Measurements from ENCODE around the gene PRKCB. TPM values are rescaled to one million over a fixed set of nuclear protein-coding genes. Genes with fewer than 3 reads are reported as not detected.

PRKCB gene
- total RNA-seq, 4 donors from 2014 or later, result 10.7 to 23.9 (median 18.2) TPM

- Histone ChIP-seq H3K4me3 (no peak overlapping the region), H3K36me3 (no peaks in the 10 kb centered on the region), H3K9me3 (no peaks in the 10 kb centered on the region), H3K27me3 (no peaks in the 10 kb centered on the region), H3K27ac (no peak overlapping the region), H3K4me1 (peaks cover 0 to 8% (median 0%) of the 10 kb centered on the region in 3 donors)
- no peak for ATAC-seq
- WGBS, 2 donors (ENCODE audit: low coverage in 1 of 2), result 7 to 11% methylated on average over 3 of the region's 3 CpGs
- no peak for TF ChIP-seq CTCF (IDR thresholded peaks at IDR 0.05)
- TF ChIP-seq POLR2A (IDR thresholded peaks at IDR 0.05), result no peak
- TF ChIP-seq EP300 (IDR thresholded peaks at IDR 0.05), result no peak
- TF ChIP-seq POLR2AphosphoS5 (IDR thresholded peaks at IDR 0.05), result no peak
Observed at GRCh38 chr16:24163935-24164334, 328.2 kb downstream of the PRKCB start.

- TF ChIP-seq EP300 (IDR thresholded peaks at IDR 0.05) (no peak), CTCF (IDR thresholded peaks at IDR 0.05) (no peak), POLR2AphosphoS5 (IDR thresholded peaks at IDR 0.05) (no peak), POLR2A (IDR thresholded peaks at IDR 0.05) (no peak)
- 43 to 69% methylated on average over 5 to 8 of the region's 8 CpGs for WGBS, 2 donors (ENCODE audit: low coverage in 1 of 2)
- Histone ChIP-seq H3K9me3 (no peaks in the 10 kb centered on the region), H3K27ac (no peak overlapping the region), H3K4me3 (no peak overlapping the region), H3K4me1 (peaks cover 0 to 8% (median 0%) of the 10 kb centered on the region in 3 donors), H3K27me3 (no peaks in the 10 kb centered on the region), H3K36me3 (no peaks in the 10 kb centered on the region)
- no peak for ATAC-seq
Observed at GRCh38 chr16:24164416-24164815, 328.6 kb downstream of the PRKCB start.

- no peaks in the 10 kb centered on the region for H3K27me3 ChIP-seq
- peaks cover 0 to 8% (median 0%) of the 10 kb centered on the region in 3 donors for H3K4me1 ChIP-seq
- TF ChIP-seq EP300 (IDR thresholded peaks at IDR 0.05) (no peak), POLR2A (IDR thresholded peaks at IDR 0.05) (no peak), POLR2AphosphoS5 (IDR thresholded peaks at IDR 0.05) (no peak), CTCF (IDR thresholded peaks at IDR 0.05) (no peak)
- WGBS, 2 donors (ENCODE audit: low coverage in 1 of 2), result 90 to 100% methylated on average over 3 of the region's 3 CpGs
- H3K27ac ChIP-seq, result no peak overlapping the region
- no peaks in the 10 kb centered on the region for H3K9me3 ChIP-seq
- no peak overlapping the region for H3K4me3 ChIP-seq
- ATAC-seq, result no peak
- no peaks in the 10 kb centered on the region for H3K36me3 ChIP-seq
Observed at GRCh38 chr16:24165273-24165672, 329.5 kb downstream of the PRKCB start.

DNA sequence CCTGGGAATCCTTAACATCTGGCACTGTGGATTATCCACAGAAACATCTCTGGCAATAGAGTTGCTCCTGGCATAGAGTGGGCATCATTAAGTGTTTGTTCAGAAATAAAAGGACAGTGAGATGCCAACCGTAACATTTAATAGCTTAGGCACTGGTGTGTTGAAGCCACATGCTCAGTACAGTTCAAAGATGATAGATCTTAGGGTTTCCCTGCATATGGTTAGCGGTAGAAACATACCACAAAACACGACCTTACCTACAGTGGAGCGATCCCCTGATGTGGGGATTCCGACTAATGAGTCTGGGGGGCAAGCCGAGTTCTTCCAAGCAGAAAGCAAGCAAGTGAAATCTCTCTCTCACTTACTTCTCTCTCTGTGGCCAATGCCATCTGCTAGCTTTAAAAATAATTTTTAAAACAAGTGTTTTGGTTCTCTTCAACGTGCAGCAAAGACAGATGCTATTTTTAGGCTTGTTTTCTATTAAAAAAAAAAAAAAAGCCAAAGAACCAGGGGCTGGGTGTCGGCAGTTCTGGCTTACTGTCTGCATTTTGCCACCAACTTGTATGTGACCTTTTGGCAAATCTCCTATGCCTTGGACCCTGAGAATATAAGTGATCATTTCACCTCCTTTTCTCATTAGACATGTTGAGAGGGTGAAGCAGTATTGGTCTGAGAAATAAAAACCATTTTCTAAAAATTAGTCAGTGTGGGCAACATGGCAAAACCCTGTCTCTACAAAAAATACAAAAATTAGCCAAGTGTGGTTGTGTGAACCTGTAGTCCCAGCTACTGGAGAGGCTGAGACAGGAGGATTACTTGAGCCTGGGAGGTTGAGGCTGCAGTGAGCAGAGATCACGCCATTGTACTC, 331.1 kb downstream of the PRKCB start:
- H3K4me3 ChIP-seq, result no peak overlapping the region
- no peak overlapping the region for H3K27ac ChIP-seq
- H3K4me1 ChIP-seq, result peaks cover 0 to 8% (median 0%) of the 10 kb centered on the region in 3 donors
- H3K9me3 ChIP-seq, result no peaks in the 10 kb centered on the region
- H3K27me3 ChIP-seq, result no peaks in the 10 kb centered on the region
- 43 to 67% methylated on average over 5 to 9 of the region's 9 CpGs for WGBS, 2 donors (ENCODE audit: low coverage in 1 of 2)
- no peak for TF ChIP-seq POLR2AphosphoS5 (IDR thresholded peaks at IDR 0.05)
- no peak for TF ChIP-seq POLR2A (IDR thresholded peaks at IDR 0.05)
- no peak for TF ChIP-seq CTCF (IDR thresholded peaks at IDR 0.05)
- no peak for TF ChIP-seq EP300 (IDR thresholded peaks at IDR 0.05)
- ATAC-seq, result no peak
- no peaks in the 10 kb centered on the region for H3K36me3 ChIP-seq

DNA sequence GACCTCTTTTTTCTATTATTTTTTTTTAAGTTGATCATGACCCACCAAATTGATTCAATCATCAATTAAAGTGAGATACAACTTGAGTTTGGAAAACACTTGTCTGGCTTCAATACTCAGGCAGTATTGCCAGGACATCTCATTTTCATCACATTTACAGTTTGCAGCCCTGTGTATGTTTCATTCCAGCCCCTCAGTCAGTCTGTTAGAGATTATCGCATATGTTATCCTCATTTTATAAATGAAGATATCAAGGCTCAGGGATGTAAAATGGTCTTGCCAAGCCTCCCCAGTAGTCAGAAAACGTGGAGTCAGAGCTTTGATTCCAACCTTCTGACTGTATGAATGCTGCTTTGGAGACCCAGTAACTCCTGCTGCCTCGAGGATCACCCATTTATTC, 333.1 kb downstream of the PRKCB start:
- ATAC-seq, result no peak
- H3K27me3 ChIP-seq, result no peaks in the 10 kb centered on the region

More for the DNA sequence above, 333.1 kb downstream of the PRKCB start:
- TF ChIP-seq POLR2A (IDR thresholded peaks at IDR 0.05), result no peak
- TF ChIP-seq CTCF (IDR thresholded peaks at IDR 0.05), result no peak
- TF ChIP-seq EP300 (IDR thresholded peaks at IDR 0.05), result no peak
- TF ChIP-seq POLR2AphosphoS5 (IDR thresholded peaks at IDR 0.05), result no peak
- Histone ChIP-seq H3K4me1 (peaks cover 0 to 8% (median 0%) of the 10 kb centered on the region in 3 donors), H3K4me3 (no peak overlapping the region), H3K36me3 (no peaks in the 10 kb centered on the region), H3K9me3 (no peaks in the 10 kb centered on the region), H3K27ac (no peak overlapping the region)
- 48 to 53% methylated on average over 3 of the region's 3 CpGs for WGBS, 2 donors (ENCODE audit: low coverage in 1 of 2)

Measured in gastroesophageal sphincter (tissue), 4 donors.